A673 (cell line): ENCODE measurements around the gene FAM229A.

Experiments used
- EZH2 ChIP-seq: fragments of 200-600 bp; sonication (generic); IDR thresholded peaks from 2 replicates; pipeline ENCODE4 v1.6.1; 2017; ENCODE audit warnings: borderline replicate concordance, low read depth, mild to moderate bottlenecking, mixed read lengths, antibody characterized with exemption, low read length; ENCODE audit not compliant: poor library complexity, severe bottlenecking
- TF ChIP-seq, protein P1 (sequence below): fragments of 300-800, 200-600 bp; sonication (generic); conservative IDR thresholded peaks from 2 replicates; pipeline ENCODE4 v1.5.1; 2017; ENCODE audit warnings: low read depth, mild to moderate bottlenecking, antibody characterized with exemption, low read length, moderate library complexity, mixed read lengths

GRCh38 chr1:32404946-32405345, 42.7 kb upstream of the FAM229A start:
- TF ChIP-seq, protein P1, sequence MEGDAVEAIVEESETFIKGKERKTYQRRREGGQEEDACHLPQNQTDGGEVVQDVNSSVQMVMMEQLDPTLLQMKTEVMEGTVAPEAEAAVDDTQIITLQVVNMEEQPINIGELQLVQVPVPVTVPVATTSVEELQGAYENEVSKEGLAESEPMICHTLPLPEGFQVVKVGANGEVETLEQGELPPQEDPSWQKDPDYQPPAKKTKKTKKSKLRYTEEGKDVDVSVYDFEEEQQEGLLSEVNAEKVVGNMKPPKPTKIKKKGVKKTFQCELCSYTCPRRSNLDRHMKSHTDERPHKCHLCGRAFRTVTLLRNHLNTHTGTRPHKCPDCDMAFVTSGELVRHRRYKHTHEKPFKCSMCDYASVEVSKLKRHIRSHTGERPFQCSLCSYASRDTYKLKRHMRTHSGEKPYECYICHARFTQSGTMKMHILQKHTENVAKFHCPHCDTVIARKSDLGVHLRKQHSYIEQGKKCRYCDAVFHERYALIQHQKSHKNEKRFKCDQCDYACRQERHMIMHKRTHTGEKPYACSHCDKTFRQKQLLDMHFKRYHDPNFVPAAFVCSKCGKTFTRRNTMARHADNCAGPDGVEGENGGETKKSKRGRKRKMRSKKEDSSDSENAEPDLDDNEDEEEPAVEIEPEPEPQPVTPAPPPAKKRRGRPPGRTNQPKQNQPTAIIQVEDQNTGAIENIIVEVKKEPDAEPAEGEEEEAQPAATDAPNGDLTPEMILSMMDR = no peak
- TF ChIP-seq EZH2 = no peak
